NCI-H1417 treated with DMSO at 0.1 percent for 48 hours (cell line): ENCODE measurements around the gene SRP54.
"Not testable (repeated sequence)": the region's sequence is repeated elsewhere in the genome, so short reads cannot be mapped to it uniquely, and the experiment has no call there.

Experiments used
- DNase-seq: peaks from one replicate; lab custom pipeline; 2025; lab: John Stamatoyannopoulos, UW

The SRP54 gene

DNA sequence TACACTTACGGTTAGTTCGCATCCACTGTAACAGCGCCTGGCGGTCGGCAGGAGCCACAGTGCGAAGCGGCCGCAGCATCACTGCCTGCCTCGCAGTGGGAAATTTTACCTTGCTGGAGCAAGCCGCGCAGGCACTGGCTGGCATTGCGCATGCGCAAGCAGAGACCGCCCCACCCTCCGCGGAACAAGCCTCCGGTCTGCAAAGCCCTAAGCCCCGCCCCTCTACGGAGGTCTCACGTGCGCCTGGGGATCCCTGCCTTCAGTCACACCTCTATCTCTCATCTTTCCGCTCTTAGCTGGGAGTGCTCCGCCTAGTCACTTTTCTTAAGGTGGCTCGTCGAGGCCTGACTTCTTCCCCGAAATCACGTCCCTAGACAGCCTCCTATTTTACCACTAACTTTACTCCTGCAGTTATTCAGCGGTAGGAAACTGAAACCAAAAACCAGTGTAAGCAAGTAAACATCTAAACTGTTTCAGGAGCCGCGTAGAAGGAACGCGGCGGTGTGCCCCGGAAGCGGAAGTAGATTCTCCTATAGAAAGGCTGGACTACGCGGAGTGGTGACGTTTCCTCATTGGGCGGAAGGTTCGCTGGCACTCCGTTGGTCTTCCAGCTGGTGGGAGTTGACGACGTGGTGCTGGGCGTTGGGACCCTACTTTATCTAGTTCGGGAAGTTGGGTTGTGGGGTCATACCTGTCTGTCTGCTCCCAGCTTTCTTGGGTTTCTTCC is at the start of gene SRP54:
Gene SRP54 (plus strand): TSS at position 572 of the 727 bp plus-strand sequence. CDS start 13,718 bp downstream, outside the sequence.
- peak; percentile 98 for DNase-seq

DNA sequence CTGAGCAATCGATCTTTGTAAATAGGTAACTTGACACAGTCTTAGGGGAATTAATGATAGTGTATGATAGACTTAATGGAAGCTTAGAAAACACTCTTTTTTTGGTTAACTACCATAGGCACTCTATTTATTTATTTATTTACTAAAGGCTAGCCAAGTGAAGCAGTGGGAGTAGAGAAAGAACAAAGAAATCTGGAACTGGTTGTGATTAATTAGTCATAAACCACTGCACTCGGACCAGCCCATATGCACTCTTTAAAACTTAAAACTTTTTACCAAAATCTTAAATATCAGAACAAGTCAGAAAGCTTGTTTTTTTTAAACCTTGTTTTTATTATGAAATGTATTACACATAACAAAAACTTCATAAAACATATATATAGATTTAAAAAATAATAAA is 49.5 kb upstream of the SRP54 start:
- DNase-seq = no peak

DNA sequence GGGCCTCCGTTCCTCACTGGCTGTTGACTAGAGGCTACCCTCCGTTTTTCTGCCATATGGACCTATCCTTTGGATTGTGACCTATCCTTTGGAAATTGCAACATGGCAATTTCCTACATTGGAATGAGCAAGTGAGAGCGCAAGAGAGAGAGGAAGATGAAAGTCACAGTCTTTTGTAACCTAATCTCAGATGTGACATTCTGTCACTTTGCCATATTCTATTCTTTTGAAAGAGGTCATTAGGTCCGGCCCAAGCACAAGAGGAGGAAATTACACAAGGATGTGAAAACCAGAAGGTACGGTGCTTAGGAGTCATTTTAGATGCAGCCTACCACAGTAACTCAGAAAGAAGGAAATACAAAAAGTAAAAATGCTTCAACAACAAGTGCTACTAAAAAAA is 47.3 kb upstream of the SRP54 start:
- DNase-seq = no peak

DNA sequence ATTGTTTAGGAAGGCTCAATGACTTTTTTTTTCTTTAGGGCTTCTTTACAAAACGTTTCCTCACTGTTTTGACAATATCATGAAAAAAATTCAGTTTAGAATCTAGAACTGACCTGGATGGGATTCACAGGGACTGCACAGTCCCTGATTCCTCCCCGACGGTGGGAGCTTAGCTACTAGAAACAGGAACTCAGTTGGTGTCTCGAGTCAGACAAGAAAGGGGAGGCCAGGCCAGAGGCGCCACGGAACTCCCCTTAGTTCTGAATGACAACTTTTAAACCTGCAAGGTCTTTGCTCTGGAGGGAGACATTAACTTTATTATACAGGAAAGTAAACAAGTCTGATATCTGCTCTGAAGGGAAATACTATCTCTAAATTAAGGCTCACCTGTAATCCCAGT is 45.4 kb upstream of the SRP54 start:
- DNase-seq = no peak

DNA sequence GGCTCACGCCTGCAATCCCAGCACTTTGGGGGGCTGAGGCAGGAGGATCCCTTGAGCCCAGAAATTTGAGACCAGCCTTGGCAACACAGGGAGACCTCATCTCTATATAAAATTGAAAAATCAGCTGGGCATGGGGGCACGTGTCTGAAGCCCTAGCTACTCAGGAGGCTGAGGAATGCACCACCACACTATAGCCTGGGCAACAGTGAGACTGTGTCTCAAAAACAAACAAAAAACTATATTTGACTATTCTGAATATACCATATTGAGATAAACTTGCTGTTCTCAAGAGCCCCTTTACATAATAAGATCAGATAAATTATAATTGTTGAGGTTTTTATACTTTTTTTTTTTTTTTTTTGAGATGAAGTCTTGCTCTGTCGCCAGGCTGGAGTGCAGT is 44.9 kb upstream of the SRP54 start:
- DNase-seq = no peak

DNA sequence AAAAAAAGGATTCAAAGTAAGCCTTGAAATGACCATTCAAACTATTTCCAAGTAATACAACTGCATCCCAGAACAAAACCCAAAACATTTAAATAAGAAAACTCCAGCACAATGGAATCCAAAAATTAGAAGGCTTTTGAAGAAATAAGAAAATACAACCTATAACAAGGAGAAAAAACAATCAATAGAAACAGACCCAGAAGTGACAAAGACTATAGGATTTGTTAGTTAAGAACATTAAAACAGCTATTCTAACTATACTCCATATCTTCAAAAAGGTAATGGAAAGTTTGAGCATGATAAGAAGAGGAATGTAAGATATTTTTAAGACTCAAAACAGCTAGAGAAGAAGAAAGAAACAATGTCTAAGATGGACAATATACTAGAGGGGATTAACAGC is 39.3 kb upstream of the SRP54 start:
- no peak for DNase-seq

DNA sequence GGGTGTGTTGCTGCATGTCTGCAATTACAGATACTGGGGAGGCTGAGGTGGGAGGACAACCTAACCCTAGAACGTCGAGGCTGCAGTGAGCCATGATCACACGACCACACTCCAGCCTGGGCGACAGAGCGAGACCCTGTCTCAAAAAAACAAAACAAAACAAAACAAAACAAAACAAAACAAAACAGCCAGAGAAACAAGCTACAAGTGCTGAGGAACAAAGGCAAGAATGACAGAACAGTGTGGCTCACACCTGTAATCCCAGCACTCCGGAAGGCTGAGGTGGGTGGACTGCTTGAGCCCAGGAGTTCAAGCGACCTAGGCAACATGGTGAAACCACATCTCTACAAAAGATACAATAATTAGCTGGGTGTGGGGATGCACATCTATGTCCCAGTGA is 38.0 kb upstream of the SRP54 start:
- DNase-seq = no peak

DNA sequence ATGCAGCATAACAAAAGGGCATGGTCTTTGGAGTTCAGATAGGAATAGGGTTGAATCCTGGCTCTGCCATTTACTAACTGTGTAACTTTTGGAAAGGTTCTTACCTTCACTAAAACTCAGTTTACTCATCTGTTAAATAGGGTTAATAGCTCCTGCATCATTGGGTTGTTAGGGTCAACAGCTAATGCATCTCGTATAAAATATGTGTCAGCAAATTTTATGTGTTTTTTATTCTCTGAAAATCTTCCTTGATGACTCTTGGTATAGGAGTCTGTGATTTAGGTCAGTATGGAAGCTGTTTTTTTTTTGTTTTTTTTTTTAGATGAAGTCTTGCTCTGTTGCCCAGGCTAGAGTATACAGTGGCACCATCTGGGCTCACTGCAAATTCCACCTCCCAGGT is 36.1 kb upstream of the SRP54 start:
- DNase-seq = no peak

DNA sequence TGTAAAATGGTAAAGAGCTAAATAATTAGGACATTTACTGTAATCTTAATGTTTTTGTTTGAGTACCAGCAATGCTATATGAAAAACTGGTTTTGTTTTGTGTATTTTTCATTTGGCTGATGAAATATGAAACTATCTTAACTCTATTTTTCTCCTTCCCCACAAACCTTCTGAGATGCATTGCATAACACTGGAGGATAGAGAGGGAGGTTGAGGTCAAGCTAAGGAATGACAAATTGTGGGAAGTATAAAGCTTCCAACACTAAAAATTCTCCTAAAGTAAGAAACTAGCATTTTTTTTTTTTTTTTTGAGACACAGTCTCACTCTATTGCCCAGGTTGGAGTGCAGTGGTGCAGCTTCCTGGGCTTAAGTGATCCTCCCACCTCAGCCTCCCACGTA is 31.5 kb upstream of the SRP54 start:
- DNase-seq = no peak

DNA sequence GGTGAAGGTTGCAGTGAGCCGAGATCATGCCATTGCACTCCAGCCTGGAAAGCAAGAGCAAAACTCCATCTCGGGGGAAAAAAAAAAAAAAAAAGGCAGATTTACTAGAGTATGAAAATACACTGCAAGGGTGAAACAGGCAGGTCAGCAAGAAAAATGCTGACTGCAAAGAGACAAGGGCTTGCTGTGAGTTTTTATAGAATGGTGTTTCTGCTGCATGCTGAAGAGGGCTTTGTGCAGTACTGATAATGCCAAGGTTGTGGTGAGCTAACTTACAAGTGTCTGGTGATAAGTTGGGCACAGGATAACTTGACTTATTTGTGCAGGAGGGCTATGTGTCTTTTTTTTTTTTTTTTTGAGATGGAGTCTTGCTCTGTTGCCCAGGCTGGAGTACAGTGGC is 25.9 kb upstream of the SRP54 start:
- no peak for DNase-seq

DNA sequence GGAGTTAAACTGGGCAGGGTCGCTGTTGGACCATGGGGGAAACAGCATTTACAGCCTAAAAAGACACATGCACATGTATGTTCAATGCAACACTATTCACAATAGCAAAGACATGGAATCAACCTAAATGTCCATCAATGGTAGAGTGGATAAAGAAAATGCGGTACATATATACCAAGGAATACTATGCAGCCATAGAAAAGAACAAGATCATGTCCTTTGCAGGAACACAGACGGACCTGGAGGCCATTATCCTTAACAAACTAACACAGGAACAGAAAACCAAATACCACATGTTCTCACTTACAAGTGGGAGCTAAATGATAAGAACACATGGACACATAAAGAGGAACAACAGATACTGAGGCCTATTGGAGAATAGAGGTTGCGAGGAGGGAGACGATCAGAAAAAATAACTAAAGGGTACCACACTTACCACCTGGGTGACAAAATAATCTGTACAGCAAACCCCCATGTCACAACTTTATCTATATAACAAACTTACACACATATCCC is 25.0 kb upstream of the SRP54 start:
- DNase-seq = no peak

DNA sequence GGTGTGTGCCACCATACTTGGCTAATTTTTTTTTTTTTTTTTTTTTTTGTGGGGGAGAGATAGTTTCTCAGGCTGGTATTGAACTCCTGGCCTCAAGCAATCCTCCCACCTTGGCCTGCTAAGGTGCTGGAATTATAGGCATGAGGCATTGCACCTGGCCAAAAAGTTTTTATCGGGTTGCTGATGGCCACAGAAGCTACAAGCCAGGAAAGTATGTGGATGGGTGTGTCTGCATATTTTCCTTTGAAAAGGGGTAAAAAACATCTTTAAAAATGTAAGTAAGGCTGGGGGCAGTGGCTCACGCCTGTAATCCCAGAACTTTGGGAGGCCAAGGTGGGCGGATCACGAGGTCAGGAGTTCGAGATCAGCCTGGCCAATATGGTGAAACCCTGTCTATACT is 20.7 kb upstream of the SRP54 start:
- DNase-seq = not testable (repeated sequence)

DNA sequence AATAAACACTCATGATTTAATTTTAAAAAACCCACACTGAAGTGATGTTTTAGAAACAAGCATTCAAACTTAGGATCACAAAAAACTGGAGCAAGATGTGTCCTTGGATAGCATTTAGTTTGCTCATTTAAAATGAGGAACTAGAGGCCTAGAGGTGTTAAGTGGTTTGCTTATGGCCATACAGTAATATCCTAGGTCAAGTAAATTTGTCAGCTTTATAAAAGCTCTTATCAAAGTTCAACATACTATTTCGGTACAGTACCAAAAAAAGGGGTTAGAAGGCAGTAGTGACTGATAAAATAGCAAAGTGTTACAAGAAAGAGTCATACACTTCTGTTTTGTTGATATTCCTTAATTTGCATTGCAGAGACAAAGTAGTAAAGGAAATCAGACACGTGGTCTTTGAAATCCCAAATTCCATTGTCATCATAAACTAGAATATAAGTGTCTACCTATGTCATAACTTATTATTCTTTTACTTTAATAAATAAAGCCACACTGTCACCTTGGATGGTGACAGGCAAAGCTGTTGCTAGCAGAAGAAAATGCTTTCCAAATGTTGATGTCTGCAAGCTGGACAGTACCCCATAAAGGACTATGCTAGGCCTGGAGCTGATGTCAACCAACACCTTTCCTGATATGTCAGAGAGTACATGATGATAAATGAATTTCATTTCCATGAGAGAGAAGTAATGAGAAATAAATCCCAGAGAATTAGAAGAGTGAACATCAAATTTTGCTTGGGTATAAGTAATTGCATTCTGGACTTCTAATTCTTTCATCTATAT is 17.6 kb upstream of the SRP54 start:
- no peak for DNase-seq

DNA sequence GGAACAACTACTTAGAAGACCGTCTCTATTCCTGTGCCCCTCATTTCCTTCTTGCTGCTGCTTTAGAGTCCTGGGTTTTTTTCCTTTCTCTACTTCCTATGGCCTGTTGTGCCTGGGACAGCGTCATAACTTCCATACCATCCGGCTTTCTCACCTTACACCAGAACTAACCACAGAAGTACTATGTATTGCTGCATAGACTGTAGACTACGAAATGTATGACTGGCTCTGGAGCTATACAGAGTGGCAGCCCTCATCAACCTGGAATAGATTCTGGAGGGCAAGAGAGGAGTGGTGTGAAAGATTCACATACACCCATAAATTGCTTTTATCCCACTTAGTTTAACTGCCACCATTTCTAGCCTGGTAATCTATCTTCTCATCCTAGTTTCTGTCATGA is 16.9 kb upstream of the SRP54 start:
- DNase-seq = no peak

DNA sequence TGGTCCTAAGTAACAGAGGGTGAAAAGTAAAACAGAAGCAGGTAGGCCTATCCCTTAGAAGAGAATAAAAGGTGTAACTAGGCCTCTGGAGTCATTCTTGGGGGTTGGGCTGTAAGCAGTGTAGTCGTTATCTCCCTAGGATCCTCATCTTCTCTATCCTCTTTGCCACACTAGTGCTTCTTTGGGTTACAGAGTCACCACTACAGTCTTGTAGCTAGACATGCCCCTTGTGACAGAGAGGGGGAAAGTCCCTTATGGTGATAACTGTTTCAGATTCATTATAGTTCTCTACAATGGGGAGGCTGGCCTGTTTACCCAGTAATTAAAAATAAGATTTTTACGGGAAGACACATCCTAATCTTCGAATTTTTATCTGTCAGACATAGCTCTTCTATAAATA is 16.4 kb upstream of the SRP54 start:
- no peak for DNase-seq

DNA sequence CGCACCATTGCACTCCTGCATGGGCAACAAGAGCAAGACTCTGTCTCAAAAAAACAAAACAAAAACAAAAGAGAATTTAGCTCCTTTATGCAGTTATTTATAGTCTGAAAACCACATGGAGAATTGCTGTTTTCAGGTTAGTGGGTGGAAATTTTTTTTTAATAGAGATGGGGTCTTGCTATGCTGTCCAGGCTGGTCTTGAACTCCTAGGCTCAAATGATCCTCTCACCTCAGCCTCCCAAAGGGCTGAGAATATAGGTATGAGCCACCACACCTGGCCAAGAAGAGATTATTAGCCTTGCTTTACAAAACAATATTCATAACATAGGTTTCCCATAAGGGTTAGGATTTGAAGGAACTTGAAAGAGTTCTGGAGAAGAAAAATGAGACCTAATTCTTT is 12.1 kb upstream of the SRP54 start:
- no peak for DNase-seq

DNA sequence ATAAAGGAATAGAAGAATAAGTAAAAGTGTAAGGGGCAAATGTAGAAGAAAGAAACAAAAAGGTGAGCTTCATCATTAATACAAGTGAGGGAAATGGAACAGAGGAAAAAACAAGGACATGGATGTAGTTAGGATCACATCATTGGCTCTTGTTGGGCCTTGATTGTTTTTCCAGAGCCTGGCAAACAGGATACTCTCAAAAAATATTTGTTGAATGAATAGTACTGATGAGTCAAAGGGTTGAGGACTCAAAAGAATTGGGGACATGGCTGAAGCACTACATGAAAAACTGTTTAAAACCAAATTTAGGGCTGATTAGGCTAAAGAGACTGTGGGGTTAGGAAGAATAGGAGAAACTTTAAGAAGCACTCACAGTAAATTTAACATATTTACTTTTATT is 11.4 kb upstream of the SRP54 start:
- DNase-seq = no peak

DNA sequence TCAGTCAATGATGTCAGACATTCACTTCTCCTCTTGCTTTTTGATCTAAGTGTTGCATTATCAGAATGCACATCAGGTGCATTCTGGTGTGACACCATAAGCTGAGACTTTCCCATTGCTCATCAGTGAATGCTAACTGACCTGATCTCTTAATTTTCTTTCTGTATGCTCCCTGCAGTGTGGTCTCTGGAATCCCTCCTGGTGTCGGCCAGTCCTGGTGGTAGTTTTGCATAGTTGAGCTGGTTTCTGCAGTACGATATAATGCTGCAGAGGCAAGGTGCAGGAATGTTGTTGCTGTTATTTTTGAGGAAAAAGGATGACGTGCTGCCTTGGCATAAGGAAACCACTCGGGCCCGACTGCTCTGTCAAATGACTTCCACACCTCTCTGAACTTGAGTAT is 11.0 kb upstream of the SRP54 start:
- no peak for DNase-seq

DNA sequence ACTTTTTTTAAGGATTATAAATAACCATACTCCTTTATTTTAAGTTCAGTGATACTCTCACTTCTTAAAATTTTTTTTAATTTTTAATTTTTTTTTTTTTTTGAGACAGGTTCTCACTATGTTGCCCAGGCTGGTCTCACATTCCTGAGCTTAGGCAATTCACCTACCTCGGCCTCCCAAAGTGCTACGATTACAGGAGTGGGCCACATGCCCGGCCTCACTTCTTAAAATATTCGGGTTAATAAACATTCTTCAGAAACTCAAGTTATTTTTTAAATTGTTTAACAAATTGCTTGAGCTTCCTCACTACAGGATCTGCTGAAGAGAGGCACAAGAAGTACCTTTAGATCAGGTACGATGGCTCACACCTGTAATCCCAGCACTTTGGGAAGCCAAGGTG is 4.3 kb upstream of the SRP54 start:
- no peak for DNase-seq

DNA sequence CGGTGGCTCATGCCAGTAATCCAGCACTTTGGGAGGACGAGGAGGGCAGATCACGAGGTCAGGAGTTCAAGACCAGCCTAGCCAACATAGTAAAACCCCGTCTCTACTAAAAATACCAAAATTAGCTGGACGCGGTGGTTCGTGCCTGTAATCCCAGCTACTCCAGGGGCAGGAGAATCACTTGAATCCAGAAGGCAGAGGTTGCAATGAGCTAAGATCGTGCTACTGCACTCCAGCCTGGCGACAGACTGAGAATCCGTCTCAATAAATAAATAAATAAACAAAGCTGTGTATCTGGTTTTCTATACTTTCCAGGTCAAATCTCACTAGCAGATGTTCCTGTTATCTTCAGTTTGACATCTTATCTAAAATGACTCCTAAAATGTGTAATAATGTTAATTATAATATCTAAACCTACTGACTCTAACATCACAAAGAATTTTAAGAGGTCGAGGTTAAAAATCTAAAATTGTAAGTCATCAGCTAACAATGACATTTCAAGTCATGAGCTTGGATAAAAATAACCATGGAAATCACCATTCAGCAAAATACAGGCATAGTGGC is 2.4 kb upstream of the SRP54 start:
- no peak for DNase-seq

DNA sequence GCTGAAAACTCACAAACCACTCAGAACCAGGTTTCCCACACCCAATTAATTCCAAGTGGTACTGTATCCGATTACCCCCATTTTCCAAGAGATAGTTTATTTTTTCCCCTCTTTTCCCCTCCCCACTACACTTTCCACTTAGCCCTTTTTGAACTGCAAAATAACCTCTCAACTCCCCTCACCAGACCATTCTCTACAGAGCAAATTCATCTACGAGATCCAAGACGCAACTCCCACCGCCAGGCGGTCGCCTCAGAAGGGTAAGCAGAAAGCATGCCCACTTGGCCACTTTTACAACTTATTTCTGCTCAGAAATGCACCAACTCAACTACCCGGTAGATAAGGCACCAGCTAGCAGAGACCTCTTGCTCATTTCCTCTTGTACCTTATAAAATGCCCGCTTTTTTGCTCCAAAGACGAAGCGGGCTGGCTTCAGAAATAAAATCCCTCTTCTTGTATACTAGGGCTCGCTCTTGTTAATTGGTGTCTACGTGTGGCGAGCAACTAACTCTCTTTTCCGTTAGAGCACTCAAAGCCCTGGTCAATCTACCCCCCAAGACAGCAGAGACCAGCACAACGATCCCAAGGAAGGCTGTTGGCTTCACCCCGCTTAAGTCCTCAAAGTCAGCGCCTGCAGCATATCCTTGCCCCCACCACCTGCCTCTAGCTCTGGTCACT is 910 bp upstream of the SRP54 start:
- no peak for DNase-seq

DNA sequence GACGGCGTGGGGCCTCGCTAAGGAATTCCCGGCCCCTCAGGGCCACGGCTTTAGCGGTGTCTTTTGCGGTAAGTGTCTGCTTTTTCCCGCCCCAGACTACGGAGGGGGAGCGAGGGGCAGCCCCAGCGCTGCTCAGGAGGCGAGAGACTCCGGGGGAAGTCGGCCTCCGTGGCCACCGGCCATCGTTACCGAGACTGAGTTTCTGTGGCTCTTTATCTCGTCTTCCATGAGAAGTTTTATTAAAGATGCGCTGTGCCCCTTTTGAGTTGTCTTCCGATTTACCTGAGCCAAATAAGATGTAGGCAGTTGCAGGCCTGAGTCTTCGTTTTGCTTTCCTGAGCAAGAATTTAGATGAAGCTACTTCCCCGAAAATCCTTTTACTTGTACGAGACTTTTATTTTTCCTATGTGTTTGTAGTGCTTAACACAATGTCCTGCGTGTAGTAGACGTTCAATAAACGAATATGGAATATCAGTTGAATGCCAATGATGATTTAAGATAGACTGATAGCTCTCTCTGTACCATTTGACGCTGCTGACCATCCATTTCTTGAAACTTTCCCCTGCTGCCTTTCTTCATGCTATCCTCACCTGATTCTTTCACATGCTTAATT is 462 bp downstream of the SRP54 start:
- no peak for DNase-seq
